ENCODE results near the gene AK4. TPM values are rescaled to one million over a fixed set of nuclear protein-coding genes. Genes with fewer than 3 reads are reported as not detected.

The AK4 gene
- total and polyA plus RNA-seq, 2 experiments from 2014 or later: 61.5 to 76.1 TPM

- no peak overlapping the region for H3K4me3 ChIP-seq
- H3K4me1 ChIP-seq (ENCODE audit: insufficient read depth): peaks cover 16% of the 10 kb centered on the region
- H3K36me3 ChIP-seq (replicated peaks; ENCODE audit: insufficient read depth, low read depth): no peaks in the 10 kb centered on the region
- H4K20me1 ChIP-seq (ENCODE audit: insufficient read depth, poor library complexity, severe bottlenecking): no peaks in the 10 kb centered on the region
- DNase-seq (ENCODE audit: low spot score): no peak
- peaks cover 83% of the 10 kb centered on the region for H3K79me2 ChIP-seq
- H2AFZ ChIP-seq: no peak overlapping the region
- H3K27me3 ChIP-seq: no peaks in the 10 kb centered on the region
- WGBS (ENCODE audit: low lambda C conversion rate, missing lambda C conversion rate): 36% methylated on average over 2 of the region's 2 CpGs
- H3K9me3 ChIP-seq (ENCODE audit: low read depth): no peaks in the 10 kb centered on the region
- TF ChIP-seq EZH2 (IDR thresholded peaks at IDR 0.05; ENCODE audit: borderline replicate concordance) (no peak), EZH2phosphoT487 (IDR thresholded peaks at IDR 0.05; ENCODE audit: low read depth, severe bottlenecking, unreplicated experiment) (no peak)
- TF ChIP-seq, protein P1, sequence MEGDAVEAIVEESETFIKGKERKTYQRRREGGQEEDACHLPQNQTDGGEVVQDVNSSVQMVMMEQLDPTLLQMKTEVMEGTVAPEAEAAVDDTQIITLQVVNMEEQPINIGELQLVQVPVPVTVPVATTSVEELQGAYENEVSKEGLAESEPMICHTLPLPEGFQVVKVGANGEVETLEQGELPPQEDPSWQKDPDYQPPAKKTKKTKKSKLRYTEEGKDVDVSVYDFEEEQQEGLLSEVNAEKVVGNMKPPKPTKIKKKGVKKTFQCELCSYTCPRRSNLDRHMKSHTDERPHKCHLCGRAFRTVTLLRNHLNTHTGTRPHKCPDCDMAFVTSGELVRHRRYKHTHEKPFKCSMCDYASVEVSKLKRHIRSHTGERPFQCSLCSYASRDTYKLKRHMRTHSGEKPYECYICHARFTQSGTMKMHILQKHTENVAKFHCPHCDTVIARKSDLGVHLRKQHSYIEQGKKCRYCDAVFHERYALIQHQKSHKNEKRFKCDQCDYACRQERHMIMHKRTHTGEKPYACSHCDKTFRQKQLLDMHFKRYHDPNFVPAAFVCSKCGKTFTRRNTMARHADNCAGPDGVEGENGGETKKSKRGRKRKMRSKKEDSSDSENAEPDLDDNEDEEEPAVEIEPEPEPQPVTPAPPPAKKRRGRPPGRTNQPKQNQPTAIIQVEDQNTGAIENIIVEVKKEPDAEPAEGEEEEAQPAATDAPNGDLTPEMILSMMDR (IDR thresholded peaks at IDR 0.05; ENCODE audit: poor library complexity): no peak
- no peak overlapping the region for H3K4me2 ChIP-seq
- no peak overlapping the region for H3K27ac ChIP-seq
- no peaks in the 10 kb centered on the region for H3K9me2 ChIP-seq (replicated peaks; ENCODE audit: insufficient read depth)
Observed at GRCh38 chr1:65182658-65183268, 34.8 kb downstream of the AK4 start.

DNA sequence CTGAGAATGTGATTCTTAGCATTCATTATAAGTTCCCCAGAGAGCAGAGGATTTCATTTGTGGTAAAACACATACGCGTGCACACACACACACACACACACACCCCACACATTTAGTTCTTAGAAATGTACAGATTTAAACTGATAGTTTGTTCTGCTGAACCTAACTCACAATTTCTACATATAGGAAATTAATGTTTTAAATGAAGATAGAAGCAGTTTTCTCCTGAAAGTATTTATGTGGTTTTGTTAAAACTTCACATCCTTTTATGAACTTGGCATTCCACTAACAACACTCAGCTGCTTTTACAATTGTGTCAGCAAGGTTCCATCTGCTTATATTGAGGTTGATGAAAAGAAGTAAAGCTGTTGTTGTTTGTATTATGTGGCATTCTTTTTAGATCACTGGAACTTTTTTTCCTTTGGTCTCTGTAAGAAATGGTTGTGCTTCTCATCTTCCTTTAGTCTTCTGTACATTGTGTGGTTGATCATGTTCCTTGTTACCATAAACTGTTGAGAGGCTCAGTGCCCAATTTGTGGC lies 41.6 kb downstream of the AK4 start:
- no peak overlapping the region for H3K4me2 ChIP-seq
- TF ChIP-seq, protein P1 (IDR thresholded peaks at IDR 0.05; ENCODE audit: poor library complexity): no peak
- no peak for TF ChIP-seq EZH2phosphoT487 (IDR thresholded peaks at IDR 0.05; ENCODE audit: low read depth, severe bottlenecking, unreplicated experiment)
- no peak for TF ChIP-seq EZH2 (IDR thresholded peaks at IDR 0.05; ENCODE audit: borderline replicate concordance)
- H4K20me1 ChIP-seq (ENCODE audit: insufficient read depth, poor library complexity, severe bottlenecking): no peaks in the 10 kb centered on the region
- H3K9me2 ChIP-seq (replicated peaks; ENCODE audit: insufficient read depth): no peaks in the 10 kb centered on the region
- peaks cover 53% of the 10 kb centered on the region for H3K79me2 ChIP-seq
- no peak overlapping the region for H2AFZ ChIP-seq
- no peaks in the 10 kb centered on the region for H3K9me3 ChIP-seq (ENCODE audit: low read depth)
- 89% methylated on average over 2 of the region's 2 CpGs for WGBS (ENCODE audit: low lambda C conversion rate, missing lambda C conversion rate)
- no peaks in the 10 kb centered on the region for H3K36me3 ChIP-seq (replicated peaks; ENCODE audit: insufficient read depth, low read depth)
- no peak overlapping the region for H3K4me3 ChIP-seq
- no peak overlapping the region for H3K27ac ChIP-seq
- DNase-seq (ENCODE audit: low spot score): no peak
- H3K27me3 ChIP-seq: no peaks in the 10 kb centered on the region
- H3K4me1 ChIP-seq (ENCODE audit: insufficient read depth): no peaks in the 10 kb centered on the region

- Histone ChIP-seq H3K79me2 (peaks cover 47% of the 10 kb centered on the region), H2AFZ (no peak overlapping the region), H3K4me3 (no peak overlapping the region), H3K4me2 (no peak overlapping the region), H3K27me3 (no peaks in the 10 kb centered on the region), H3K4me1 (ENCODE audit: insufficient read depth) (no peaks in the 10 kb centered on the region), H4K20me1 (ENCODE audit: insufficient read depth, poor library complexity, severe bottlenecking) (no peaks in the 10 kb centered on the region), H3K36me3 (replicated peaks; ENCODE audit: insufficient read depth, low read depth) (no peaks in the 10 kb centered on the region), H3K27ac (no peak overlapping the region), H3K9me3 (ENCODE audit: low read depth) (no peaks in the 10 kb centered on the region), H3K9me2 (replicated peaks; ENCODE audit: insufficient read depth) (no peaks in the 10 kb centered on the region)
- TF ChIP-seq EZH2phosphoT487 (IDR thresholded peaks at IDR 0.05; ENCODE audit: low read depth, severe bottlenecking, unreplicated experiment): no peak
- TF ChIP-seq, protein P1 (IDR thresholded peaks at IDR 0.05; ENCODE audit: poor library complexity): no peak
- TF ChIP-seq EZH2 (IDR thresholded peaks at IDR 0.05; ENCODE audit: borderline replicate concordance): no peak
- no peak for DNase-seq (ENCODE audit: low spot score)
- 85% methylated on average over 3 of the region's 4 CpGs for WGBS (ENCODE audit: low lambda C conversion rate, missing lambda C conversion rate)
Observed at GRCh38 chr1:65190229-65190628, 42.2 kb downstream of the AK4 start.
